ENCODE measurements around the gene GPR156.
"Not testable (repeated sequence)": the region's sequence is repeated elsewhere in the genome, so short reads cannot be mapped to it uniquely, and the experiment has no call there.

Gene GPR156

DNA sequence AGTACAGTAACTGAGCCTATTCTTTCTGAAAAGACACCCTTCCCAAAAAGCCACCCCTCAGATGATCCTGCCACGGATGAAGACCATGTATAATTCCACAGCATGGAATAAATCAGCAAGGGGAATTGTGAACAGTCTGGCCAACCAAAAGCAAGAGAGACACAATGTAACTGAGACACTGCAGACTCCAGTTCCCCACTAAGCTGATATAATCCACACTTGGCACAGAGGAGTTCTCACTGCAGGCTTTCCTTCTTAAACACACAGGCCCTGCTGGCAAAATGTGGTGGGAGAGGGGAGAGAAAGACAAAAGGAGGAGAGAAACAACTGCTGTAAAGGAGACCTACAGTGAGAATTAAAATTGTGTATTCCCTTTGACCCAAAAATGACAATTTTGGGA lies 12.7 kb downstream of the GPR156 start:
- DNase-seq, result no peak

GRCh38 chr3:120265989-120266388 lies 19.0 kb downstream of the GPR156 start:
- no peak for DNase-seq

- no peak for DNase-seq
These were observed 20.1 kb downstream of the GPR156 start for GRCh38 chr3:120264963-120265362.

DNA sequence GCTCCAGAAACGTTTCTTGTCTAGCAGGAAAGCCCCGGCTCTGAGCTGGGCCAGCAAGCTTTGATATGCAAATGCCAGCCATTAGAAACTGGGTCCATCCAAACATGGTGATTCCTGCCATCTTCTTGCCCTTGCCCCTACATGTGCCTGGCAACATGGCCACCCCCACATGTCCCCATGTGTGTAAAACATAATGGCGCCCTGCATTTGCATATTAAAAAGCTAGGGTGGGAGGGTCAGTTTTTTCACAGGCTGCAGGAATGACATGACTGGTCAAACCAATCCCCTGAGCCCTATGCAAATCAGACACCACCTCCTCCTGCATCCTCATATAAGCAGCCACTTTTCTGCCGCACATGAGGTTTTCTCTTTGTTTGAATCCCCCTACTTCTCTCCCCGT lies 21.2 kb downstream of the GPR156 start:
- no peak for DNase-seq

GRCh38 chr3:120258009-120258408 lies 27.0 kb downstream of the GPR156 start:
- DNase-seq, result no peak

DNA sequence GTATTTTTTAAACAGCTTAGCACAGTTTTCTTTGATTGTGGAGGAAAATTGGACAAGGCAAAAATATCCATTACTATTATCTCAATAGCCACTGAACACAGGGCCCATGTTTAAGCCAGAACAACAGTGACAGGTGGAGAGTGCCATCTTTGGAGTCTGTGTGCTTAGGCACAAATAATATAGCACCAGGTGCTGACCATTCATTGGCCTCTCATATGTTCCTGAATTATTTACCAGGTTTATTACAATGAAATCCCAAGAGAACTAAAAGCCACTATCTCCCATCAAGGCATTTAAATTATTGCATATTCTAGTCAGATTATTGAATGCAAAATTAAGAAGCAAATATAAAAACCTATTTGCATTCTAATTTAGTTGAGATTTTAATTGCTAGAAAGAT lies 39.6 kb downstream of the GPR156 start:
- DNase-seq, result peak; percentile 44

GRCh38 chr3:120244834-120245225 lies 40.2 kb downstream of the GPR156 start:
- DNase-seq, result peak; percentile 45

DNA sequence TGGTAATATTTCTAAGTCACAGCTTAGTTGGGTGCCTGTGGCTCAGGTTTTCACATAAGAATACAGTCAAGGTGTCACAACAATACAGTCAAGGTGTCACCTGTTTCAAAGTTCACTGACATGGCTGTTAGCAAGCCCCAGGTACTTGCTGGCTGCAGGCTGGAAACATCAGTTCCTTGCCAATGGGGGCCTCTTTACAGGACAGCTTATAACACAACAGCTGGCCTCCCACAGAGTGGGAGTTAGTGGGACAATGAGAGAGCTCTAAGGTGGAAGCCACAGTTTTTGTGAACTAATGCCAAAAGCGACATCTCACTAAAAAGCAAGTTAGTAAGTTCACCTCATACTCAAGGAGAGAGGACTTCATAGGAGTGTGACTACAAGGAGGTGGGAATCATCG lies 45.4 kb downstream of the GPR156 start:
- DNase-seq, result no peak

GRCh38 chr3:120227710-120228347 lies 57.2 kb downstream of the GPR156 start:
- DNase-seq, result no peak

- DNase-seq, result no peak
These were observed 60.8 kb downstream of the GPR156 start for GRCh38 chr3:120224237-120224636.

DNA sequence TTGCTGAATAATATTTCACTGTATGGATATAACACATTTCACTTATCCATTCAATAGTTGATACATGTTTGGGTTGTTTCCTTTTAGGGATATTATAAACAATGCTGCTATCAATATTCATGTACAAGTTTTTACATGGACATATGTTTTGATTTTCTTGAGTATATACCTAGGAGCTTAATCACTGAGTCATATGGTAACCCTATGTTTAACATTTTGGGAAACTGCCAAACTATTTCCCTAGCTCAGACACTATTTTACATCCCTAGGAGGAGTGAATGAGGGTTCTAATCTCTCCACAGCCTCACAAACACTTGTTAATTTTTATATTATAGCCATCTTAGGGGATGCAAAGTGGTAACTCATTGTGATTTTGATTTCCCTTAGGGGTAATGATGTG lies 66.0 kb downstream of the GPR156 start:
- no peak for DNase-seq

- DNase-seq, result not testable (repeated sequence)
These were observed 68.4 kb downstream of the GPR156 start for GRCh38 chr3:120216633-120217032.

DNA sequence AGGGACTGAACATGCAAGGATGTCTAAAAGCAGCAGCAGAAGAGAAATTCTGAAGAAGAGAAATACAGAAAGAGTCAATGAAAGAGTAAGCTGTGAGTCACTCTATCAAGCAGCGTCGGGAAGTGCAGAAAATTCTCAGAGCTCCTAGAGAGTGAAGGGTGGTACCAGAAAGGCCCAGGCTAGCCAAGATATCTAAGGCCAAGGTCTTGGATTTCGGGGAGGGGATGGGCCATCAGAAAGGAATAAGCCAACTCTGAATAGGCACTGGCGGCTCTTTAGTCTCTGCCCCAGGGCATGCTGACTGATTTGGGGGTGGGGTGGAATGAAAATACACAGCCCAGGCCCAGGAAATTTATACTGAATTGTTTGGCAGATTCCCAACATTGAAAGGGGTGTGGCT lies 70.8 kb downstream of the GPR156 start:
- no peak for DNase-seq

GRCh38 chr3:120212505-120212904 lies 72.5 kb downstream of the GPR156 start:
- no peak for DNase-seq

DNA sequence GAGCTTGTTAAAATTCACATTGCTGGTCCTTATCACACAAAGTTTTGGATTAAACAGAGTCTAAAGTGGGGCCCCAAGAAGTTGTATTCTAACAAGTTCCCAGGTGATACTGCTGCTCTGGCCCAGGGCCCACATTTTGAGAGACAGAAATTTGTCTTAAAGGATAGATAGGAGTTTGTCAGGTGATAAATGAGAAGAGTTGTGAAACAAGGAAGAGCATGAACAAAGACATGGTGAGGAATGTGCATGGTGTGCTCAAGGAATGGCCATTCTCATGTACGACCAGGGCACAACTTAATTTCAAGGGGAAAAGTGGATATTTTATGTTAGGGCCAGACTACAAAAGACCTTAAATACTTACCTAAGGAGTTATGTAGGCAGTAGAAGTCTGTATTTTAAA lies 75.6 kb downstream of the GPR156 start:
- no peak for DNase-seq

DNA sequence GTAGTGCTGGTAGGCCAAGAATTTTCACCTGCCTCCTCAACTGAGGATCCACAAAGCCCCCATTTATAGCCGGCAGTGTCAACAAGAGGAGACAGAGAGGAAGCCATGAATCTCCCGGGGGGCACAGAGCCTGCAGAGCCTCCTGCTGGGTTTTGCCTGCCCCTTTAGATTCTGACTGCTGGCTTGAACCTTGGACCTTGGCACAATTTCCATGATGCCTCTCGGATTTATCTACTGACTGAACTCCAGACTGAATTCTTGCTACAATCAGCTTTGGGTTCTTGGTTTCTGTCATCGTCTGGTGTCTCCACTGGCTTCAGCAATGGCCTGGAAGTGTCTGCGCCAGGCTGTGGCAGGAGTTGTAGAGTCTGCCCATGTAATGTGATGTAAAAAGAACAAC lies 80.7 kb downstream of the GPR156 start:
- no peak for DNase-seq

DNA sequence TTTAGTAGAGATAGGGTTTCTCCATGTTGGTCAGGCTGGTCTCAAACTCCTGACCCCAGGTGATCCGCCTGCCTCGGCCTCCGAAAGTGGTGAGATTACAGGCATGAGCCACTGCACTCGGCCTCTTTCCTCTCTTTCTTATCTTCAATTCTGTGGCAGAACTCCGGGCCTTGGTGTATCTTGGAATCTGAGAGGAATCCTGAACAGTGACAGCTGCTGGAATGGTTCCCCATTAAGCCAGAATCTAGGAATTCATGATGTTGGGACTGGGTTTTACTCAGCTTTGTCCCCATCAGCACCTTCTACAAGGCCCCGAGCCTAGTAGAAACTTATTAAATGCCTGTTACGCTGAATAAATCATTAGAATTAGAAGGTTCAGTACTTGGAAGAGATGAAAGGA lies 81.4 kb downstream of the GPR156 start:
- no peak for DNase-seq

DNA sequence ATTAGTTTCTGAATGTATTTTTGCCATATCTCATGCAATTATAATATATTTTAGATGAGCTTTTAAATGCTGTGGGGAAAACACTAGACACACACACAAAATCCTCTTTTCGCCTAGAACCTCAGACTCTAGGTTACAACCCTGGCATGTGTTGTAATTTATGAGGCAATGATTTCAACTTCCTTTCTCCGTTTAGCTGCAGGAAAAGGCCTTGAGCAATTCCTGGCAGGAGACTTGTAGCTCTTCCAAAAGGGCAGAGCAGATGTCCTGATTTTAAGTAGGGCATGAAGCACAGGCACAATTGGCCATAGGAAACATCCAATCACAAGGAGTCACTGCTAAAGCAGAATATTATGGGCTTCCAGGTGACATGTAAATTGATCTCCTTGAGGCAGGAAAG lies 82.0 kb downstream of the GPR156 start:
- no peak for DNase-seq

DNA sequence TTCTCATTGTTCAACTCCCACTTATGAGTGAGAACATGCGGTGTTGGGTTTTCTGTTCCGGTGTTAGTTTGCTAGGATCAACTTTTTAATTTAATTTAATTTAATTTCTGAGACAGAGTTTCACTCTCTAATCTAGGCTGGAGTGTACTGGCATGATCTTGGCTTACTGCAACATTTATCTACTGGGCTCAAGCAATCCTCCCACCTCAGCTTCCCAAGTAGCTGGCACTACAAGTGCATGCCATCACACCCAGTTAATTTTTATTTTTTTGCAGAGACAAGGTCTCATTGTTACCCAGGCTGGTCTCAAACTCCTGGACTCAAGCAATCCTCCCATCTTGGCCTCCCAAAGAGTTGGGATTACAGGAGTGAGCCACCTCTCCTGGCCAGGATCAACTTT lies 82.7 kb downstream of the GPR156 start:
- DNase-seq, result no peak

DNA sequence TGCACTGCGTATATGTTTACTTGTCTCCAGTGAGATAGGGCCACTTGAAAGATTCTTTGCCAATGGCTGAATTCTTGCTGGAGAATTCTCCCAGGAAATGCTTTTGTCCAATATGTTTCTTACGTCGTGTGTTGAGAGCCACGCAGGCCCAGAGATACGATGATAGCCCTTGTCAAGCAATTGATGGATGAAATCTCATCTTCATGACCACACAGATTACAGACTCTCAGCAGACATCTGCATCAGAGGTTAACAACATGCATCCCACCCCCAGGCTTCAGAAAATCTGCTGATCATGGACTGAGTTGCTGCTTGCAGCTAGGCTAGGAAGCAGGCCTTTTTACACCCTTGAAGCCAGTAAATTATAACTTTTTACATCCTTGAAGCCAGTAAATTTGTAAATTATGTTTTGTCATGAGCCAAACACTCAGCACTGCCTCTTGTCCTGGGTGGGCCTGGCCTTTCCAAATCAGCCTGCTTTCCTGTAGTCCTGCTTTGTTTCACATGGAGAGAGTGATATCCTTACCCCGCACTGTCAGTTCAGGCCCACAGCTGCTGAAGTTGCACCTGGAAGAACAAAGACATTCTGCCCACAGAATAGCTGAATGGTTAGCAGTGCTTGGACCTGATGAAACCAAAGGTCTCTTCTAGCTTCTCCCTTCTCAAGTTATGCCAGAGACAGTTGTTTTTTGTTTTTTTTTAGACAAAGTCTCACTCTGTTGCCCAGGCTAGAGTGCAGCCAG lies 84.4 kb downstream of the GPR156 start:
- no peak for DNase-seq

DNA sequence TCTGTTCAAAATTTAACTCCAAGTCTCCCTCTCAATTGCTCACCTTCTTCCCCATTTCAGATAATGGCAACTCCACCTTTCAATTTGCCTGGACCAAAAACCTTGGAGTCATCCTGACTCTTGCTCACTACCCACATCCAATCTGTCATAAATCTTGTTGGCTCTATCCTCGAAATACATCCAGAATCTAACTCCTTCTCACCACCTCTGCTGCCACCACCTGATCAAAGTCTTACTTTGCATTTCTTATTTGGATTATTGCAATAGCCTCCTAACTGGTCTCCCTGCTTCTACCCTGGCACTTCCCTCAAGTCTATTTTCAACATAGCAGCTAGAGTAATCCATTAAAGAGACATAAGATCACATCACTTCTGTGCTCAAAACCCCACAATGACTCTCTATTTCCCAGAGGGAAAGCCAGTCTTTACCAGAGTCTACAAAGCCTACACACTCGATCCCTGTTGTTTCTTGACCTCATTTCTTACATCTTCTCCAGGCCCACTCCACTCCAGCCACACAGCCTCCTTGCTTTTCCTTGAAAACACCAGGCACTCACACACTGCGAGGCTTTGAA lies 86.6 kb downstream of the GPR156 start:
- no peak for DNase-seq

- DNase-seq, result no peak
These were observed 88.2 kb downstream of the GPR156 start for GRCh38 chr3:120196812-120197211.

DNA sequence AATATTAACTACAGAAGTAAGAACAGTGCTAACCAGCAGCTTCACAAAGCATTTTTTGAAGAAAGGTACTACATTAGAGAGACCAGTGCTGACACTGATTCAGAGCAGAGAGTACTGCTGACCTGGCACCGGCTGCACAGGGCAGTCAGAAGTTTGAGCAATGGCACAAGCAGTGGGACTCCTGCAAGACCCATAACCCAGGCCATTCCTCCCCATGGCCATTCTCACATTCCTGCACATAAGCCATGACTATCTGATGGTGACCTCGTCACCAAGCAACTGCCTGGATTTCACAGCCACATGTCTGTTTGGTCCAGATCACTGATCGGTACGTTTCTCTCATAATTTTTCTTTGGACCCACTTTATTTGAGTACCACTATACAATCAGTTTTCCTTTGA lies 88.7 kb downstream of the GPR156 start:
- no peak for DNase-seq

GRCh38 chr3:120193554-120193953 lies 91.5 kb downstream of the GPR156 start:
- DNase-seq, result no peak

DNA sequence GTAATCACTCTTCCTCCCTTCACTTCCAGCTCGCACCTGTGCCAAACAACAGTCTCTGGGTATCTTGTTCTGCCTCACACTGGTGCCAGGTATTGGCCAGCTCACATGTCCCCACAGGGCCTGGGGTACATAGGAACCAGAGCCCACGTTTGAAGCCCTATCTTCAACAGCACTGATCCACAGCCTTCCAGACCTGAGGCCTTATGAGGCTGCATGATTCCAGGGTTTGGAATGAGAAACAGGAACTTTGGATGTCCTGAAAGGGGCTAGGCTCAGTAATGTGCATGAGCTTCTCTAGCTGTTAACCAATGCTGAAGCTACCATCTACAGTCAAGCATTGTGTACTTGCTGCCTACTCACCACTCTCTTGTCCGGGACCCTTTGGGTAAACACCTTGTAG lies 92.4 kb downstream of the GPR156 start:
- DNase-seq, result no peak

All from NCI-H1092 (cell line).